Esophagus (tissue), 2 donors: ENCODE results near the gene DHX29. TPM values are rescaled to one million over a fixed set of nuclear protein-coding genes. Genes with fewer than 3 reads are reported as not detected.
A peak's percentile ranks its signal among the peaks of the same experiment; 100 is the strongest.

Experiments
- H3K27ac ChIP-seq, 2 donors: one replicate each; pipeline ENCODE4 v1.5.1; 2013; ENCODE audit warnings: low read depth in 2 of 2, mild to moderate bottlenecking in 2 of 2, inconsistent platforms in 1 of 2, low read length in 1 of 2, moderate library complexity in 1 of 2
- H3K27me3 ChIP-seq, 2 donors: one replicate each; pipeline ENCODE4 v1.6.1; 2013; ENCODE audit warnings: low read length in 2 of 2, control low read depth in 1 of 2, mild to moderate bottlenecking in 1 of 2; ENCODE audit not compliant: insufficient read depth in 2 of 2, control insufficient read depth in 1 of 2
- H3K36me3 ChIP-seq, 2 donors: one replicate each; pipeline ENCODE4 v1.6.1; 2013; ENCODE audit warnings: low read length in 1 of 2; ENCODE audit not compliant: control insufficient read depth in 2 of 2, insufficient read depth in 2 of 2
- H3K4me1 ChIP-seq, 2 donors: one replicate each; pipeline ENCODE4 v1.6.1; 2013; ENCODE audit warnings: low read length in 1 of 2; ENCODE audit not compliant: control insufficient read depth in 2 of 2, insufficient read depth in 2 of 2
- H3K4me3 ChIP-seq, 2 donors: one replicate each; pipeline ENCODE4 v1.5.1; 2013; ENCODE audit warnings: low read length in 2 of 2, mild to moderate bottlenecking in 2 of 2, low read depth in 1 of 2, moderate library complexity in 1 of 2
- H3K9me3 ChIP-seq, 2 donors: one replicate each; pipeline ENCODE4 v1.6.1; 2013; ENCODE audit warnings: mild to moderate bottlenecking in 2 of 2, low read depth in 1 of 2, low read length in 1 of 2, moderate library complexity in 1 of 2; ENCODE audit not compliant: control insufficient read depth in 2 of 2, insufficient read depth in 1 of 2
- WGBS, 2 donors: extraction: QIAGEN DNeasy Blood & Tissue Kit; methylation state at CpG; one replicate each; pipeline ENCODE4 v1.1.7; 2013; 5-methylcytosine and 5-hydroxymethylcytosine counted together
- polyA plus RNA-seq, 2 donors: library from polyadenylated mRNA; stranded (reverse); fragments of 200-250 nt; gene quantifications; one replicate each; pipeline ENCODE4 v1.2.3, GENCODE V29; 2013
- donor health status: healthy with polysubstance abuse.
- donor health status: Bipolar disorder and iron deficiency.

DHX29 gene
- polyA plus RNA-seq, 2 donors: 5.0 to 11.0 TPM

GRCh38 chr5:55220433-55221185 lies 86.9 kb downstream of the DHX29 start:
- WGBS, 2 donors: 12 to 13% methylated on average over 61 to 62 of the region's 62 CpGs
- Histone ChIP-seq H3K4me1 (peaks cover 0 to 9% of the 10 kb centered on the region in 2 donors), H3K9me3 (no peaks in the 10 kb centered on the region), H3K27ac (no peak overlapping the region), H3K27me3 (peaks cover 0 to 6% of the 10 kb centered on the region in 2 donors), H3K36me3 (no peaks in the 10 kb centered on the region), H3K4me3 (peak overlapping the region; percentile 15 to 19)

GRCh38 chr5:55219770-55220169 lies 87.7 kb downstream of the DHX29 start:
- peaks cover 0 to 9% of the 10 kb centered on the region in 2 donors for H3K4me1 ChIP-seq

GRCh38 chr5:55218967-55219366 lies 88.5 kb downstream of the DHX29 start:
- H3K9me3 ChIP-seq: no peaks in the 10 kb centered on the region
- H3K4me3 ChIP-seq: no peak overlapping the region
- H3K4me1 ChIP-seq: peaks cover 0 to 9% of the 10 kb centered on the region in 2 donors
- no peak overlapping the region for H3K27ac ChIP-seq
- H3K27me3 ChIP-seq: peaks cover 0 to 3% of the 10 kb centered on the region in 2 donors
- 23 to 47% methylated on average over 4 of the region's 4 CpGs for WGBS, 2 donors
- H3K36me3 ChIP-seq: no peaks in the 10 kb centered on the region

More at GRCh38 chr5:55219770-55220169, 87.7 kb downstream of the DHX29 start:
- peaks cover 0 to 6% of the 10 kb centered on the region in 2 donors for H3K27me3 ChIP-seq
- H3K27ac ChIP-seq: no peak overlapping the region
- WGBS, 2 donors: 85 to 94% methylated on average over 3 of the region's 3 CpGs
- H3K9me3 ChIP-seq: no peaks in the 10 kb centered on the region
- no peak overlapping the region for H3K4me3 ChIP-seq
- H3K36me3 ChIP-seq: no peaks in the 10 kb centered on the region

- 58 to 67% methylated on average over 2 of the region's 2 CpGs for WGBS, 2 donors
- no peaks in the 10 kb centered on the region for H3K36me3 ChIP-seq
- no peak overlapping the region for H3K27ac ChIP-seq
- no peak overlapping the region for H3K4me3 ChIP-seq
- H3K27me3 ChIP-seq: no peaks in the 10 kb centered on the region
- H3K4me1 ChIP-seq: no peaks in the 10 kb centered on the region
- no peaks in the 10 kb centered on the region for H3K9me3 ChIP-seq
Observed at GRCh38 chr5:55211184-55211874, 96.2 kb downstream of the DHX29 start.

Other genes starting within 250 kb of the DHX29 start
- gene GZMA, start 205.0 kb downstream of the DHX29 start, polyA plus RNA-seq: 1 to 10 TPM; 2.5 to 2.8 TPM
- gene GPX8, start 147.5 kb downstream of the DHX29 start, polyA plus RNA-seq: 1 to 10 TPM; 3.0 to 3.7 TPM
- gene CDC20B, start 134.5 kb downstream of the DHX29 start, polyA plus RNA-seq: not detected
- under 1 TPM; 0.04 to 0.06 TPM for gene MCIDAS, start 80.4 kb downstream of the DHX29 start, polyA plus RNA-seq
- gene CCNO, start 74.1 kb downstream of the DHX29 start, polyA plus RNA-seq: 1 to 10 TPM; 1.2 to 2.0 TPM
- 10 to 100 TPM; 19.1 to 21.2 TPM for gene MTREX, start 295 bp upstream of the DHX29 start, polyA plus RNA-seq
- 10 to 100 TPM; 23.3 to 27.7 TPM for gene PLPP1, start 227.3 kb upstream of the DHX29 start, polyA plus RNA-seq